ENCODE measurements around the gene MYO3B.

MYO3B gene

GRCh38 chr2:170514140-170514539, 336.2 kb downstream of the MYO3B start:
- TF ChIP-seq CTCF (IDR thresholded peaks at IDR 0.05; ENCODE audit: low read depth, low read length), result no peak
- H3K4me3 ChIP-seq (replicated peaks in 1 of 2; ENCODE audit: low read depth in 2 of 2, low read length in 2 of 2), result no peak overlapping the region
- DNase-seq (ENCODE audit: low read depth in 2 of 2), result no peak

GRCh38 chr2:170517538-170517937, 339.6 kb downstream of the MYO3B start:
- TF ChIP-seq CTCF (IDR thresholded peaks at IDR 0.05; ENCODE audit: low read depth, low read length), result no peak
- H3K4me3 ChIP-seq (replicated peaks in 1 of 2; ENCODE audit: low read depth in 2 of 2, low read length in 2 of 2), result no peak overlapping the region
- DNase-seq (ENCODE audit: low read depth in 2 of 2), result no peak

GRCh38 chr2:170518911-170519310, 341.0 kb downstream of the MYO3B start:
- no peak for TF ChIP-seq CTCF (IDR thresholded peaks at IDR 0.05; ENCODE audit: low read depth, low read length)
- DNase-seq (ENCODE audit: low read depth in 2 of 2), result no peak

GRCh38 chr2:170521299-170521698, 343.4 kb downstream of the MYO3B start:
- TF ChIP-seq CTCF (IDR thresholded peaks at IDR 0.05; ENCODE audit: low read depth, low read length), result no peak
- no peak overlapping the region for H3K4me3 ChIP-seq (replicated peaks in 1 of 2; ENCODE audit: low read depth in 2 of 2, low read length in 2 of 2)
- no peak for DNase-seq (ENCODE audit: low read depth in 2 of 2)

More at GRCh38 chr2:170518911-170519310, 341.0 kb downstream of the MYO3B start:
- no peak overlapping the region for H3K4me3 ChIP-seq (replicated peaks in 1 of 2; ENCODE audit: low read depth in 2 of 2, low read length in 2 of 2)

- DNase-seq (ENCODE audit: low read depth in 2 of 2), result no peak
- TF ChIP-seq CTCF (IDR thresholded peaks at IDR 0.05; ENCODE audit: low read depth, low read length), result no peak
- H3K4me3 ChIP-seq (replicated peaks in 1 of 2; ENCODE audit: low read depth in 2 of 2, low read length in 2 of 2), result no peak overlapping the region
Observed at GRCh38 chr2:170523506-170523905, 345.6 kb downstream of the MYO3B start.

- no peak for DNase-seq (ENCODE audit: low read depth in 2 of 2)
- TF ChIP-seq CTCF (IDR thresholded peaks at IDR 0.05; ENCODE audit: low read depth, low read length), result no peak
- no peak overlapping the region for H3K4me3 ChIP-seq (replicated peaks in 1 of 2; ENCODE audit: low read depth in 2 of 2, low read length in 2 of 2)
Observed at GRCh38 chr2:170524828-170525565, 347.1 kb downstream of the MYO3B start.

- H3K4me3 ChIP-seq (replicated peaks in 1 of 2; ENCODE audit: low read depth in 2 of 2, low read length in 2 of 2), result no peak overlapping the region
- DNase-seq (ENCODE audit: low read depth in 2 of 2), result peak; percentile 94 to 97
- no peak for TF ChIP-seq CTCF (IDR thresholded peaks at IDR 0.05; ENCODE audit: low read depth, low read length)
Observed at GRCh38 chr2:170525566-170525900, 347.6 kb downstream of the MYO3B start.

Measured in cardiac fibroblast (primary cell).